SU-DHL-6 (cell line): ENCODE measurements around the gene HACE1.

Experiments
- H2AFZ ChIP-seq: fragments of 200-600 bp; sonication (generic); 2 replicates; pipeline ENCODE4 v1.6.1; 2014; ENCODE audit warnings: low read depth, mild to moderate bottlenecking, moderate library complexity, mixed read lengths, antibody characterized with exemption, low read length; ENCODE audit not compliant: severe bottlenecking
- H3F3A ChIP-seq: fragments of 200-600 bp; shearing (Covaris generic); 2 replicates; pipeline ENCODE4 v1.6.0; 2016; ENCODE audit warnings: antibody characterized with exemption, mild to moderate bottlenecking; ENCODE audit not compliant: insufficient read depth
- H3K27ac ChIP-seq: fragments of 200-600 bp; sonication (generic); 2 replicates; pipeline ENCODE4 v1.5.1; 2016; ENCODE audit warnings: low read depth, mild to moderate bottlenecking, low read length, moderate library complexity, mixed read lengths
- H3K27me3 ChIP-seq: fragments of 200-600 bp; sonication (generic), shearing (Covaris generic); 2 replicates; pipeline ENCODE4 v1.6.0; 2014; ENCODE audit warnings: mild to moderate bottlenecking, low read length
- H3K36me3 ChIP-seq: fragments of 200-600 bp; sonication (generic); 2 replicates; pipeline ENCODE4 v1.6.1; 2014; ENCODE audit warnings: mild to moderate bottlenecking, low read length, mixed read lengths
- H3K4me2 ChIP-seq: fragments of 300-600, 200-600 bp; shearing (Covaris generic), sonication (generic); 2 replicates; pipeline ENCODE4 v1.6.0; 2014; ENCODE audit warnings: low read length, low read depth, mild to moderate bottlenecking; ENCODE audit not compliant: poor library complexity, severe bottlenecking
- H3K4me3 ChIP-seq: fragments of 200-600 bp; sonication (generic); 2 replicates; pipeline ENCODE4 v1.5.1; 2014; ENCODE audit warnings: antibody characterized with exemption, low read length, mild to moderate bottlenecking, mixed read lengths; ENCODE audit not compliant: insufficient read depth, poor library complexity, severe bottlenecking
- H3K79me2 ChIP-seq: fragments of 200-600 bp; sonication (generic); 2 replicates; pipeline ENCODE4 v1.6.1; 2014; ENCODE audit warnings: mild to moderate bottlenecking, low read length, moderate library complexity; ENCODE audit not compliant: insufficient read depth
- H3K9ac ChIP-seq: fragments of 200-600 bp; sonication (generic); 2 replicates; pipeline ENCODE4 v1.7.0; 2014; ENCODE audit warnings: mild to moderate bottlenecking, low read length
- H3K9me2 ChIP-seq: fragments of 200-600 bp; sonication (generic); replicated peaks from 2 replicates; pipeline ENCODE4 v1.6.1; 2014; ENCODE audit warnings: low read length; ENCODE audit not compliant: insufficient read depth
- H3K9me3 ChIP-seq: fragments of 200-600 bp; sonication (generic); 2 replicates; pipeline ENCODE4 v1.6.1; 2014; ENCODE audit warnings: low read length, mixed read lengths; ENCODE audit not compliant: insufficient read depth
- H4K20me1 ChIP-seq: fragments of 200-600 bp; sonication (generic); 2 replicates; pipeline ENCODE4 v1.6.1; 2014; ENCODE audit warnings: low read depth, mild to moderate bottlenecking, antibody characterized with exemption, low read length, moderate library complexity, mixed read lengths
- EZH2phosphoT487 ChIP-seq: fragments of 200-600 bp; sonication (generic), shearing (Covaris generic); conservative IDR thresholded peaks from 2 replicates; pipeline ENCODE4 v1.6.1; 2018; ENCODE audit warnings: mild to moderate bottlenecking, antibody characterized with exemption, low read length, moderate library complexity, mixed read lengths
- TF ChIP-seq, protein P1 (sequence below): fragments of 200-600 bp; sonication (generic); IDR thresholded peaks from one replicate; pipeline ENCODE4 v1.5.1; 2017; ENCODE audit warnings: antibody characterized with exemption, mild to moderate bottlenecking, low read length, moderate library complexity; ENCODE audit not compliant: insufficient read depth, poor library complexity, severe bottlenecking

The HACE1 gene

DNA sequence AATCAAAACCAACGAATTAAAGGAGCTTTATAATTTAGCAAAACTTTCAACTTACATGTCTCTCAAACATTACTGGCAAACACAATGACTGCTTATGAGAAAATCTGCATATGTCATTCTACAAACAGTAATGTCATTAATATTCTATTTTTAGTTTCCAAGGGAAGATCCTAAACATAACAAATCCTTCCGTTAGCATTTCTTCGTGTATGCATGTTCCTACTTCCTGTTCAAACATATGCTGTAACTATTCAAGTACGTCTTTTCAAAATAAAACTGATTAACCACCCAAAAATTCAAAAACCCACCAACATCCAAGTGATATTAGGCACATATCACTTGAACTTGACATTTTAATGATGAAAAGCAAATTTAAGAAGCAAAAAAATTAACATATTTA lies 131.3 kb downstream of the HACE1 start:
- H2AFZ ChIP-seq, result no peak overlapping the region
- no peaks in the 10 kb centered on the region for H4K20me1 ChIP-seq
- H3K9me2 ChIP-seq, result no peaks in the 10 kb centered on the region
- no peaks in the 10 kb centered on the region for H3K9me3 ChIP-seq
- no peak overlapping the region for H3K9ac ChIP-seq
- TF ChIP-seq EZH2phosphoT487, result no peak
- TF ChIP-seq, protein P1, sequence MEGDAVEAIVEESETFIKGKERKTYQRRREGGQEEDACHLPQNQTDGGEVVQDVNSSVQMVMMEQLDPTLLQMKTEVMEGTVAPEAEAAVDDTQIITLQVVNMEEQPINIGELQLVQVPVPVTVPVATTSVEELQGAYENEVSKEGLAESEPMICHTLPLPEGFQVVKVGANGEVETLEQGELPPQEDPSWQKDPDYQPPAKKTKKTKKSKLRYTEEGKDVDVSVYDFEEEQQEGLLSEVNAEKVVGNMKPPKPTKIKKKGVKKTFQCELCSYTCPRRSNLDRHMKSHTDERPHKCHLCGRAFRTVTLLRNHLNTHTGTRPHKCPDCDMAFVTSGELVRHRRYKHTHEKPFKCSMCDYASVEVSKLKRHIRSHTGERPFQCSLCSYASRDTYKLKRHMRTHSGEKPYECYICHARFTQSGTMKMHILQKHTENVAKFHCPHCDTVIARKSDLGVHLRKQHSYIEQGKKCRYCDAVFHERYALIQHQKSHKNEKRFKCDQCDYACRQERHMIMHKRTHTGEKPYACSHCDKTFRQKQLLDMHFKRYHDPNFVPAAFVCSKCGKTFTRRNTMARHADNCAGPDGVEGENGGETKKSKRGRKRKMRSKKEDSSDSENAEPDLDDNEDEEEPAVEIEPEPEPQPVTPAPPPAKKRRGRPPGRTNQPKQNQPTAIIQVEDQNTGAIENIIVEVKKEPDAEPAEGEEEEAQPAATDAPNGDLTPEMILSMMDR, result no peak
- no peak overlapping the region for H3K27ac ChIP-seq
- H3K4me3 ChIP-seq, result no peak overlapping the region
- H3K79me2 ChIP-seq, result no peaks in the 10 kb centered on the region
- H3F3A ChIP-seq, result 0 out of 2 replicates have a peak, but pooled peaks cover 8% of the 10 kb centered on the region
- H3K4me2 ChIP-seq, result no peak overlapping the region
- H3K36me3 ChIP-seq, result peaks cover 5% of the 10 kb centered on the region; the same call in 1 of the 2 replicates
- H3K27me3 ChIP-seq, result no peaks in the 10 kb centered on the region

DNA sequence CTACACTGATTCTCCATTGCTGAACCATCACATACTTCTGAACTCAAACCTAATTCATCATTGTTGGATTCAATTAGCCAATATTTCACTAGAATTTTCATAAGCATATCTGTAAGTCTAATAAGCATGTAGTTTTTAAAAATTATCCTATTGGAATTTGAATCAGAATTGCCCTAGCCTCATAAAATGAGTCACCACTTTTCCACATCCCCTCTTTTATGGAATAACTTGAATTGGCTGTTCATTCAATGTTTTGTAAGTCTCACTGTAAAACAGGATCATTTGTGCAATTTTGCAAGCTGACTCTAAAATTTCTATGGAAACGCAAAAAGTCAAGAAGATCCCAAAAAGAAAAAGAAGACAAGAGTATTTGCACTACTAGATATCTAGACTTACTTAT lies 141.0 kb downstream of the HACE1 start:
- H4K20me1 ChIP-seq, result no peaks in the 10 kb centered on the region
- H3K9me2 ChIP-seq, result no peaks in the 10 kb centered on the region
- H3K9ac ChIP-seq, result no peak overlapping the region
- H3K9me3 ChIP-seq, result no peaks in the 10 kb centered on the region
- TF ChIP-seq, protein P1, result no peak
- TF ChIP-seq EZH2phosphoT487, result no peak
- no peak overlapping the region for H3K4me3 ChIP-seq
- no peak overlapping the region for H2AFZ ChIP-seq
- no peaks in the 10 kb centered on the region for H3K36me3 ChIP-seq
- no peak overlapping the region for H3K4me2 ChIP-seq
- no peaks in the 10 kb centered on the region for H3K27me3 ChIP-seq
- no peaks in the 10 kb centered on the region for H3F3A ChIP-seq
- H3K79me2 ChIP-seq, result no peaks in the 10 kb centered on the region
- no peak overlapping the region for H3K27ac ChIP-seq

DNA sequence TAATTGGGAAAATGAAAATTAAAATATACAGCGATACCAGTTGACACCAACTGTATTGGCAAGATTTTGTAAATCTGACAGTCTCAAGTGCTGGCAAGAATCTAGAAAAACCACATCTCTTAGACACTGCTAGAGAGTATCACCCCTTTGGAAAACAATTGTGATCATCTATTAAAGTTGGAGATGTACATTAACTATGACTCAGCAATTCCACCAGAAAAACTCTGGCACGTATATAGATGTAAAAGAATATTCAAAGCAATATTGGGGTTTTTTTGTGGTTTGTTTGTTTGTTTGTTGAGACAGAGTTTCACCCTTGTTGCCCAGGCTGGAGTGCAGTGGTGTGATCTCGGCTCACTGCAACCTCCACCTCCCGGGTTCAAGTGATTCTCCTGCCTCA lies 142.9 kb downstream of the HACE1 start:
- Histone ChIP-seq H3K9me3 (no peaks in the 10 kb centered on the region), H4K20me1 (no peaks in the 10 kb centered on the region), H2AFZ (no peak overlapping the region), H3F3A (no peaks in the 10 kb centered on the region), H3K9ac (no peak overlapping the region), H3K27ac (no peak overlapping the region), H3K27me3 (no peaks in the 10 kb centered on the region), H3K4me2 (no peak overlapping the region), H3K4me3 (no peak overlapping the region), H3K9me2 (no peaks in the 10 kb centered on the region), H3K36me3 (no peaks in the 10 kb centered on the region), H3K79me2 (no peaks in the 10 kb centered on the region)
- no peak for TF ChIP-seq EZH2phosphoT487
- TF ChIP-seq, protein P1, result no peak
